Activated B cell treated with CpG ODN at 0.5 μM for 24 hours (primary cell): ENCODE results near the gene TTC39B. TPM values are rescaled to one million over a fixed set of nuclear protein-coding genes. Genes with fewer than 3 reads are reported as not detected.
"Not testable (repeated sequence)": the region's sequence is repeated elsewhere in the genome, so short reads cannot be mapped to it uniquely, and the experiment has no call there.

Experiments
- ATAC-seq: fragments of 200-7000 bp; cut with Tn5 transposase; one replicate; pipeline ENCODE4 v1.10.0; 2021; ENCODE audit warnings: low read depth, mild to moderate bottlenecking, moderate library complexity
- CTCF ChIA-PET: fragments of 350-600 bp; sonication (Branson Sonifier 250); formaldehyde crosslinking; loops from one replicate; lab custom pipeline; 2021; ENCODE audit warnings: antibody characterized with exemption; lab: Charles Lee
- POLR2A ChIA-PET: fragments of 350-600 bp; sonication (Branson Sonifier 250); formaldehyde crosslinking; loops from one replicate; lab custom pipeline; 2021; ENCODE audit warnings: antibody characterized with exemption; lab: Charles Lee
- DNase-seq: peaks from one replicate; pipeline ENCODE4 v3.0.0; 2022
- H3K27ac Mint-ChIP-seq: one replicate; pipeline ENCODE4 v1.8.0; 2020; ENCODE audit warnings: mixed read lengths
- H3K27me3 Mint-ChIP-seq: one replicate; pipeline ENCODE4 v1.8.0; 2021; ENCODE audit warnings: mixed read lengths
- H3K36me3 Mint-ChIP-seq: one replicate; pipeline ENCODE4 v1.8.0; 2021; ENCODE audit warnings: low read depth, mixed read lengths
- H3K4me1 Mint-ChIP-seq: one replicate; pipeline ENCODE4 v1.8.0; 2021; ENCODE audit warnings: mixed read lengths
- H3K4me3 Mint-ChIP-seq: one replicate; pipeline ENCODE4 v1.8.0; 2020; ENCODE audit warnings: mild to moderate bottlenecking, mixed read lengths
- H3K9me3 Mint-ChIP-seq: one replicate; pipeline ENCODE4 v1.8.0; 2020; ENCODE audit warnings: mixed read lengths
- intact Hi-C: fragments of 100-400 bp; cut with micrococcal nuclease; formaldehyde crosslinking; loops from one replicate; pipeline ENCODE4 v1.15.1; 2024
- total RNA-seq: library from RNA; stranded (reverse); gene quantifications from 2 replicates; pipeline ENCODE4 v1.2.3, GENCODE V29; 2022
- TF ChIP-seq, protein P1 (sequence below): fragments of 200-600 bp; IDR thresholded peaks from one replicate; pipeline ENCODE4 v1.8.0; 2022; ENCODE audit warnings: antibody characterized with exemption, mild to moderate bottlenecking

TTC39B gene
- total RNA-seq, 1 donor from 2014 or later = 6.6 TPM

GRCh38 chr9:15329539-15330109 is 22.6 kb upstream of the TTC39B start:
- DNase-seq (no peak), ATAC-seq (no peak)
- no peak overlapping the region for H3K4me3 Mint-ChIP-seq
- H3K36me3 Mint-ChIP-seq = no peaks in the 10 kb centered on the region
- peaks cover 18% of the 10 kb centered on the region for H3K27me3 Mint-ChIP-seq
- no peaks in the 10 kb centered on the region for H3K9me3 Mint-ChIP-seq
- no peak overlapping the region for H3K27ac Mint-ChIP-seq
- CTCF ChIA-PET = interaction anchor here (0.9 kb wide), 1 partner anchor 19 kb away, joined by 3 read pairs; no protein-coding TSS in a partner anchor
- POLR2A ChIA-PET = no interaction called here
- intact Hi-C loops = no loop called here
- H3K4me1 Mint-ChIP-seq = peaks cover 2% of the 10 kb centered on the region
- TF ChIP-seq, protein P1, sequence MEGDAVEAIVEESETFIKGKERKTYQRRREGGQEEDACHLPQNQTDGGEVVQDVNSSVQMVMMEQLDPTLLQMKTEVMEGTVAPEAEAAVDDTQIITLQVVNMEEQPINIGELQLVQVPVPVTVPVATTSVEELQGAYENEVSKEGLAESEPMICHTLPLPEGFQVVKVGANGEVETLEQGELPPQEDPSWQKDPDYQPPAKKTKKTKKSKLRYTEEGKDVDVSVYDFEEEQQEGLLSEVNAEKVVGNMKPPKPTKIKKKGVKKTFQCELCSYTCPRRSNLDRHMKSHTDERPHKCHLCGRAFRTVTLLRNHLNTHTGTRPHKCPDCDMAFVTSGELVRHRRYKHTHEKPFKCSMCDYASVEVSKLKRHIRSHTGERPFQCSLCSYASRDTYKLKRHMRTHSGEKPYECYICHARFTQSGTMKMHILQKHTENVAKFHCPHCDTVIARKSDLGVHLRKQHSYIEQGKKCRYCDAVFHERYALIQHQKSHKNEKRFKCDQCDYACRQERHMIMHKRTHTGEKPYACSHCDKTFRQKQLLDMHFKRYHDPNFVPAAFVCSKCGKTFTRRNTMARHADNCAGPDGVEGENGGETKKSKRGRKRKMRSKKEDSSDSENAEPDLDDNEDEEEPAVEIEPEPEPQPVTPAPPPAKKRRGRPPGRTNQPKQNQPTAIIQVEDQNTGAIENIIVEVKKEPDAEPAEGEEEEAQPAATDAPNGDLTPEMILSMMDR = no peak

DNA sequence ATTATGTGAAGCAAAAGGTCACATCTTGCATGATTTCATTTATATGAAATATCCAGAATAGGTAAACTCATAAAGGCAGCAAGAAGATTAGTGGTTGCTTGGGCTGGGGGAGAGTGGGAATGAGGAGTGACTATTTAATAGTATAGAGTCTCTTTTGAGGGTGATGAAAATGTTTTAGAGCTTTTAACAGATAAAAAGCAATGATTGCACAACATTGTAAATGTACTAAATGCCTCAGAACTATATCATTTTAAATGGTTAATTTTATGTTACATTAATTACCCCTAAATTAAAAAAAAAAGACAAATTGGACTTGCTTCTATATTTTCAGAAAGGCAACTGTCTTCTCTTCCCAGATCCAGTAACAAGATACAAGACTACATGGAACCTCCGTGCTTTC is 21.9 kb upstream of the TTC39B start:
- DNase-seq (no peak), ATAC-seq (no peak)
- H3K36me3 Mint-ChIP-seq = peaks cover 2% of the 10 kb centered on the region
- H3K27me3 Mint-ChIP-seq = peaks cover 17% of the 10 kb centered on the region
- ChIA-PET CTCF (interaction anchor here (0.9 kb wide), 1 partner anchor 19 kb away, joined by 3 read pairs; no protein-coding TSS in a partner anchor), POLR2A (no interaction called here)
- H3K9me3 Mint-ChIP-seq = no peaks in the 10 kb centered on the region
- intact Hi-C loops = no loop called here
- no peak overlapping the region for H3K4me3 Mint-ChIP-seq
- TF ChIP-seq, protein P1 = no peak
- H3K4me1 Mint-ChIP-seq = peaks cover 2% of the 10 kb centered on the region
- no peak overlapping the region for H3K27ac Mint-ChIP-seq

- DNase-seq, H3K36me3 Mint-ChIP-seq, H3K4me3 Mint-ChIP-seq, H3K4me1 Mint-ChIP-seq, ATAC-seq, CTCF ChIA-PET, H3K27ac Mint-ChIP-seq, H3K27me3 Mint-ChIP-seq, POLR2A ChIA-PET, intact Hi-C loops: not testable (repeated sequence)
- H3K9me3 Mint-ChIP-seq = peaks cover 12% of the 10 kb centered on the region
Observed at GRCh38 chr9:15322695-15323094, 15.7 kb upstream of the TTC39B start.

DNA sequence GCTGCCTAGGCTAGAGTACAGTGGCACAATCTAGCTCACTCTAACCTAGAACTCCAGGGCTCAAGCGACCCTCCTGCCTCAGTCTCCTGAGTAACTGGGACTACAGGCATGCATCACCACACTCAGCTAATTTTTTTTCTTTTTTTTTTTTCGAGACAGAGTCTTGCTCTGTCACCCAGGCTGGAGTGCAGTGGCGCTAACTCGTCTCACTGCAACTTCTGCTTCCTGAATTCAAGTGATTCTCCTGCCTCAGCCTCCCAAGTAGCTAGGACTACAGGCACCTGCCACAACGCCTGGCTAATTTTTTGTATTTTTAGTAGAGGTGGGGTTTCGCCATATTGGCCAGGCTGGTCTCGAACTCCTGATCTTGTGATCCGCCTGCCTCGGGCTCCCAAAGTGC is 12.6 kb upstream of the TTC39B start:
- POLR2A ChIA-PET, ATAC-seq, CTCF ChIA-PET: not testable (repeated sequence)

GRCh38 chr9:15317836-15318235 is 10.8 kb upstream of the TTC39B start:
- Mint-ChIP-seq H3K9me3 (peaks cover 8% of the 10 kb centered on the region), H3K4me1 (no peaks in the 10 kb centered on the region), H3K27me3 (no peaks in the 10 kb centered on the region), H3K36me3 (peaks cover 4% of the 10 kb centered on the region), H3K4me3 (no peak overlapping the region), H3K27ac (no peak overlapping the region)
- DNase-seq = no peak
- TF ChIP-seq, protein P1 = no peak
- intact Hi-C loops = no loop called here
- ChIA-PET CTCF (no interaction called here), POLR2A (no interaction called here)
- no peak for ATAC-seq

More for the DNA sequence above, 12.6 kb upstream of the TTC39B start:
- H3K4me1 Mint-ChIP-seq, H3K4me3 Mint-ChIP-seq, H3K27ac Mint-ChIP-seq, H3K36me3 Mint-ChIP-seq, intact Hi-C loops, DNase-seq, H3K27me3 Mint-ChIP-seq: not testable (repeated sequence)
- peaks cover 12% of the 10 kb centered on the region for H3K9me3 Mint-ChIP-seq

DNA sequence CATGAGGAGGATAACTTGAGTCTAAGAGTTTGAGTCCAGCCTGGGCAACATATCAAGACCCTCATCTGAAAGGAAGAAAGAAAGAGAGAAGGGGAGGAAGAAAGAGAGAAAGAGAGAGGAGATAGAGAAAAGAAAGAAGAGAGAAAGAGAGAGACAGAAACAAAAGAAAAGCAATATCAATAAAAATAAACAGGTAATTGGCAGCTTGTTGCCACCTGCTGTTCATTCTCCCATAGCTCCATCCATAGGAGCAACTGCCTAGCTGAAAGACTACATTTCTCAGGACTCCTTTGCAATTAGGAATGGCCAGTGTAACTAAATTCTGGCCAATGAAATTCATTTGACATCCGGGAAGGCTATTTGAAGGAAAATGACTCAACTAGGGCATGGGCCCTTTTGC is 4.6 kb upstream of the TTC39B start:
- H3K4me1 Mint-ChIP-seq = peaks cover 8% of the 10 kb centered on the region
- POLR2A ChIA-PET = no interaction called here
- intact Hi-C loops = no loop called here
- TF ChIP-seq, protein P1 = no peak
- CTCF ChIA-PET = interaction anchor here (0.8 to 1.7 kb wide), 2 partner anchors 82 to 99 kb away, joined by 3 to 4 read pairs; no protein-coding TSS in a partner anchor
- ATAC-seq (no peak), DNase-seq (no peak)
- no peak overlapping the region for H3K27ac Mint-ChIP-seq
- H3K4me3 Mint-ChIP-seq = no peak overlapping the region
- H3K36me3 Mint-ChIP-seq = peaks cover 2% of the 10 kb centered on the region
- H3K9me3 Mint-ChIP-seq = peaks cover 2% of the 10 kb centered on the region
- H3K27me3 Mint-ChIP-seq = no peaks in the 10 kb centered on the region
